K562 (cell line): ENCODE results near the gene SRPK2. TPM values are rescaled to one million over a fixed set of nuclear protein-coding genes. Genes with fewer than 3 reads are reported as not detected.

Experiments
- ARID1B ChIP-seq: fragments of 450-650 bp; IDR thresholded peaks from 2 replicates; pipeline ENCODE4 v1.6.1; 2016; ENCODE audit warnings: antibody characterized with exemption, mild to moderate bottlenecking, inconsistent platforms
- BRF1 ChIP-seq: IDR thresholded peaks from 3 replicates; pipeline ENCODE4 v1.6.1; 2011; ENCODE audit warnings: borderline replicate concordance, mild to moderate bottlenecking; ENCODE audit not compliant: insufficient read length; ENCODE audit errors: extremely low read depth
- CEBPB ChIP-seq: fragments of 450-650 bp; IDR thresholded peaks from 2 replicates; pipeline ENCODE4 v1.6.1; 2016; ENCODE audit warnings: missing genetic modification characterization, missing compliant biosample characterization
- FOS ChIP-seq: IDR thresholded peaks from 3 replicates; pipeline ENCODE4 v1.6.1; 2011; ENCODE audit not compliant: insufficient read length; ENCODE audit errors: extremely low read depth
- FOXA3 ChIP-seq, 2 experiments: fragments of 450-650 bp in 1 of 2; sonication (generic) in 1 of 2; formaldehyde crosslinking; IDR thresholded peaks in 1 of 2; conservative IDR thresholded peaks in 1 of 2; 2 replicates each; pipeline versions ENCODE4 v1.4.0 to v1.8.0; 2020 to 2022; ENCODE audit warnings: mild to moderate bottlenecking in 2 of 2, missing genetic modification reagents in 1 of 2
- MEIS2 ChIP-seq: fragments of 450-650 bp; IDR thresholded peaks from 2 replicates; pipeline ENCODE4 v1.6.1; 2014; ENCODE audit warnings: mild to moderate bottlenecking; ENCODE audit not compliant: partially characterized antibody
- MTA1 ChIP-seq: fragments of 450-650 bp; IDR thresholded peaks from 2 replicates; pipeline ENCODE4 v1.6.1; 2017; ENCODE audit warnings: borderline replicate concordance
- PBX2 ChIP-seq, 2 experiments: IDR thresholded peaks in 1 of 2; conservative IDR thresholded peaks in 1 of 2; 2 replicates each; pipeline ENCODE4 v1.6.1; 2016; ENCODE audit warnings: low read depth in 2 of 2, mild to moderate bottlenecking in 1 of 2, missing compliant biosample characterization in 1 of 2, missing genetic modification characterization in 1 of 2, moderate library complexity in 1 of 2
- RAD21 ChIP-seq, 2 experiments: fragments of 250-450 bp in 1 of 2; fragments of 450-650 bp in 1 of 2; sonication (Bioruptor Pico) in 1 of 2; formaldehyde crosslinking in 1 of 2; IDR thresholded peaks in 1 of 2; conservative IDR thresholded peaks in 1 of 2; 2 replicates each; pipeline versions ENCODE4 v1.4.0 to v1.8.0; 2020 to 2022; ENCODE audit warnings: mild to moderate bottlenecking in 2 of 2, moderate library complexity in 1 of 2
- SRSF3 ChIP-seq: fragments of 200-400 bp; formaldehyde crosslinking; IDR thresholded peaks from 2 replicates; pipeline ENCODE4 v1.6.1; 2016; ENCODE audit warnings: mild to moderate bottlenecking, low read length, moderate library complexity; ENCODE audit not compliant: insufficient read depth
- TCF3 ChIP-seq: sonication (generic); formaldehyde crosslinking; IDR thresholded peaks from 2 replicates; pipeline ENCODE4 v1.4.0; 2020; ENCODE audit warnings: mild to moderate bottlenecking, missing genetic modification reagents
- THRAP3 ChIP-seq: fragments of 450-650 bp; IDR thresholded peaks from 2 replicates; pipeline ENCODE4 v1.6.1; 2016; ENCODE audit warnings: mild to moderate bottlenecking, inconsistent platforms, borderline replicate concordance
- TRIM25 ChIP-seq: fragments of 450-650 bp; IDR thresholded peaks from 2 replicates; pipeline ENCODE4 v1.7.0; 2016; ENCODE audit warnings: borderline replicate concordance
- ZNF384 ChIP-seq: IDR thresholded peaks from 2 replicates; pipeline ENCODE4 v1.6.1; 2012; ENCODE audit warnings: low read depth, low read length, improper control_type of control experiment
- ZNF518B ChIP-seq: fragments of 250-450 bp; sonication (Bioruptor Pico); IDR thresholded peaks from 2 replicates; pipeline ENCODE4 v1.5.0; 2021; ENCODE audit warnings: mild to moderate bottlenecking, moderate library complexity
- ZNF79 ChIP-seq: fragments of 250-450 bp; sonication (Bioruptor Pico); IDR thresholded peaks from 2 replicates; pipeline ENCODE4 v1.4.0; 2020; ENCODE audit warnings: low read depth, mild to moderate bottlenecking, moderate library complexity
- polyA plus RNA-seq, 8 experiments: library from polyadenylated mRNA; depleted of rRNA in 4 of 8; stranded (reverse) in 5 of 8; unstranded in 3 of 8; fragments of >200 nt; fragmentation: Nextera tagmentation in 2 of 8; fragmentation: Illumina TruSeq in 1 of 8; extraction: Ambion mirVana in 2 of 8; extraction: Trizol in 1 of 8; gene quantifications; 2 replicates each; pipeline versions ENCODE4 v1.2.1 to v1.2.3, GENCODE V29; 2011 to 2014; ENCODE audit warnings: inconsistent platforms in 1 of 8, missing spikeins in 1 of 8
- total RNA-seq, 7 experiments: library from RNA; depleted of rRNA in 6 of 7; stranded (reverse); fragments of >200 nt in 6 of 7; fragmentation: Illumina TruSeq in 2 of 7; extraction: Trizol in 2 of 7; gene quantifications; 2 replicates each; pipeline versions ENCODE4 v1.2.1 to v1.2.3, GENCODE V29; 2011 to 2021; ENCODE audit warnings: low replicate concordance in 1 of 7

Gene SRPK2
- total and polyA plus RNA-seq, 9 of the 15 experiments (the other 6 are each of a cell fraction or from before 2014, with no cell fraction given): 21.5 to 44.7 (median 33.3) TPM

- TF ChIP-seq ZNF518B: no peak
- no peak for TF ChIP-seq SRSF3
- no peak for TF ChIP-seq ZNF79
- TF ChIP-seq ZNF384: no peak; the same call in 1 of the 2 replicates
- TF ChIP-seq MEIS2: peak; percentile 99
- peak; percentile 65 for TF ChIP-seq ARID1B
- TF ChIP-seq TCF3: peak; percentile 37; the same call in 1 of the 2 replicates
- 0 out of 2 replicates have a peak, but pooled peaks have one; percentile 30 for TF ChIP-seq PBX2 (CRISPR knock-in tag; IDR thresholded peaks at IDR 0.05; ENCODE audit: low read depth)
- TF ChIP-seq PBX2 (tag; conservative IDR thresholded peaks at IDR 0.05; ENCODE audit: low read depth): peak; percentile 97
- no peak for TF ChIP-seq BRF1
- TF ChIP-seq FOS: no peak
- TF ChIP-seq RAD21 (CRISPR knock-in tag; conservative IDR thresholded peaks at IDR 0.05 in 1 of 2, IDR thresholded peaks at IDR 0.05 in 1 of 2): peak; percentile 87 to 95
- peak; percentile 7; the same call in 1 of the 2 replicates for TF ChIP-seq CEBPB (tag)
- TF ChIP-seq MTA1: no peak
- TF ChIP-seq THRAP3: peak; percentile 33; the same call in 1 of the 2 replicates
- peak in 1 of 2 experiments; percentile 50; a peak in 1 of 4 replicates for TF ChIP-seq FOXA3 (CRISPR knock-in tag; conservative IDR thresholded peaks at IDR 0.05 in 1 of 2, IDR thresholded peaks at IDR 0.05 in 1 of 2)
- TF ChIP-seq TRIM25: no peak
These were observed 41.3 kb upstream of the SRPK2 start (continued) for GRCh38 chr7:105429746-105430612.
